Naive thymus-derived CD4-positive, alpha-beta T cell (primary cell): Measurements from ENCODE around the gene SMIM20. TPM values are rescaled to one million over a fixed set of nuclear protein-coding genes. Genes with fewer than 3 reads are reported as not detected.
"Not testable (repeated sequence)": the region's sequence is repeated elsewhere in the genome, so short reads cannot be mapped to it uniquely, and the experiment has no call there.

Experiments used
- ATAC-seq: fragments of 150-1000 bp; cut with Tn5 transposase; 2 replicates; pipeline ENCODE4 v1.10.0; 2021; ENCODE audit warnings: mild to moderate bottlenecking, moderate library complexity
- CTCF ChIA-PET: fragments of 350-600 bp; sonication (Branson Sonifier 250); formaldehyde crosslinking; loops from one replicate; lab custom pipeline; 2021; ENCODE audit warnings: antibody characterized with exemption; lab: Charles Lee
- POLR2A ChIA-PET: fragments of 350-600 bp; sonication (Branson Sonifier 250); formaldehyde crosslinking; loops from one replicate; lab custom pipeline; 2021; ENCODE audit warnings: antibody characterized with exemption, inconsistent platforms; lab: Charles Lee
- DNase-seq, 9 donors: peaks; one replicate each; pipeline versions ENCODE4 v3.0.0 to v3.0.0-alpha.2; 2020 to 2022; ENCODE audit warnings: mixed read lengths in 1 of 9
- H3K27ac ChIP-seq: one replicate; pipeline ENCODE4 v1.7.0; 2013; ENCODE audit warnings: mild to moderate bottlenecking, low read depth, low read length, moderate library complexity
- H3K27me3 ChIP-seq, 2 donors: one replicate each; pipeline ENCODE4 v1.7.0; 2013; ENCODE audit warnings: low read length in 2 of 2, mild to moderate bottlenecking in 2 of 2, moderate library complexity in 2 of 2; ENCODE audit not compliant: control insufficient read depth in 2 of 2, insufficient read depth in 2 of 2
- H3K36me3 ChIP-seq, 3 experiments: 1 replicate in 2 of 3; 2 replicates in 1 of 3; pipeline ENCODE4 v1.7.0; 2013; ENCODE audit warnings: low read length in 3 of 3, mild to moderate bottlenecking in 3 of 3, moderate library complexity in 1 of 3; ENCODE audit not compliant: insufficient read depth in 3 of 3, control insufficient read depth in 2 of 3
- H3K4me1 ChIP-seq, 2 donors: one replicate each; pipeline ENCODE4 v1.7.0; 2013; ENCODE audit warnings: low read length in 2 of 2, mild to moderate bottlenecking in 2 of 2, moderate library complexity in 1 of 2; ENCODE audit not compliant: control insufficient read depth in 2 of 2, insufficient read depth in 2 of 2
- H3K4me3 ChIP-seq: 2 replicates; pipeline ENCODE4 v1.7.0; 2013; ENCODE audit warnings: mild to moderate bottlenecking, low read length
- H3K9me3 ChIP-seq, 3 experiments: 1 replicate in 2 of 3; 2 replicates in 1 of 3; pipeline ENCODE4 v1.7.0; 2013; ENCODE audit warnings: low read length in 3 of 3; ENCODE audit not compliant: control insufficient read depth in 2 of 3
- H3K27ac Mint-ChIP-seq, 9 donors: one replicate each; pipeline ENCODE4 v1.8.0; 2020 to 2022; ENCODE audit warnings: mixed read lengths in 9 of 9, mild to moderate bottlenecking in 8 of 9, moderate library complexity in 5 of 9, inconsistent platforms in 2 of 9
- H3K27me3 Mint-ChIP-seq, 5 donors: one replicate each; pipeline ENCODE4 v1.8.0; 2021 to 2022; ENCODE audit warnings: mixed read lengths in 5 of 5, mild to moderate bottlenecking in 1 of 5
- H3K36me3 Mint-ChIP-seq, 5 donors: one replicate each; pipeline ENCODE4 v1.8.0; 2020 to 2022; ENCODE audit warnings: mixed read lengths in 5 of 5, mild to moderate bottlenecking in 3 of 5, inconsistent platforms in 1 of 5
- H3K4me1 Mint-ChIP-seq, 7 donors: one replicate each; pipeline ENCODE4 v1.8.0; 2020 to 2022; ENCODE audit warnings: mixed read lengths in 7 of 7, mild to moderate bottlenecking in 3 of 7, inconsistent platforms in 1 of 7
- H3K4me3 Mint-ChIP-seq, 10 donors: one replicate each; pipeline ENCODE4 v1.8.0; 2020 to 2022; ENCODE audit warnings: mild to moderate bottlenecking in 10 of 10, mixed read lengths in 10 of 10, moderate library complexity in 6 of 10, inconsistent platforms in 2 of 10
- H3K9me3 Mint-ChIP-seq, 11 donors: one replicate each; pipeline ENCODE4 v1.8.0; 2020 to 2022; ENCODE audit warnings: mixed read lengths in 11 of 11, mild to moderate bottlenecking in 4 of 11, inconsistent platforms in 1 of 11, moderate library complexity in 1 of 11
- intact Hi-C, 2 donors: fragments of 100-400 bp; cut with micrococcal nuclease; formaldehyde crosslinking; loops; one replicate each; pipeline ENCODE4 v1.15.1; 2023
- polyA plus RNA-seq, 2 donors: library from polyadenylated mRNA; unstranded; fragments of 300-500 nt; fragmentation: Illumina TruSeq; gene quantifications; one replicate each; pipeline ENCODE4 v1.2.3, GENCODE V29; 2021
- total RNA-seq, 6 experiments: library from RNA in 5 of 6; stranded (reverse) in 5 of 6; gene quantifications; 1 replicate in 5 of 6; 2 replicates in 1 of 6; pipeline ENCODE4 v1.2.3 and lab custom pipeline; 2021 to 2026

SMIM20 gene
- total RNA-seq = 10 to 100 TPM; 11.6 to 22.8 (median 14.5) TPM
- polyA plus RNA-seq = 10 to 100 TPM; 50.6 to 67.5 TPM
- total RNA-seq (lab: John Stamatoyannopoulos, UW) = 7.9 reads per million, percentile 32 among the genes with 10 or more reads in this experiment

DNA sequence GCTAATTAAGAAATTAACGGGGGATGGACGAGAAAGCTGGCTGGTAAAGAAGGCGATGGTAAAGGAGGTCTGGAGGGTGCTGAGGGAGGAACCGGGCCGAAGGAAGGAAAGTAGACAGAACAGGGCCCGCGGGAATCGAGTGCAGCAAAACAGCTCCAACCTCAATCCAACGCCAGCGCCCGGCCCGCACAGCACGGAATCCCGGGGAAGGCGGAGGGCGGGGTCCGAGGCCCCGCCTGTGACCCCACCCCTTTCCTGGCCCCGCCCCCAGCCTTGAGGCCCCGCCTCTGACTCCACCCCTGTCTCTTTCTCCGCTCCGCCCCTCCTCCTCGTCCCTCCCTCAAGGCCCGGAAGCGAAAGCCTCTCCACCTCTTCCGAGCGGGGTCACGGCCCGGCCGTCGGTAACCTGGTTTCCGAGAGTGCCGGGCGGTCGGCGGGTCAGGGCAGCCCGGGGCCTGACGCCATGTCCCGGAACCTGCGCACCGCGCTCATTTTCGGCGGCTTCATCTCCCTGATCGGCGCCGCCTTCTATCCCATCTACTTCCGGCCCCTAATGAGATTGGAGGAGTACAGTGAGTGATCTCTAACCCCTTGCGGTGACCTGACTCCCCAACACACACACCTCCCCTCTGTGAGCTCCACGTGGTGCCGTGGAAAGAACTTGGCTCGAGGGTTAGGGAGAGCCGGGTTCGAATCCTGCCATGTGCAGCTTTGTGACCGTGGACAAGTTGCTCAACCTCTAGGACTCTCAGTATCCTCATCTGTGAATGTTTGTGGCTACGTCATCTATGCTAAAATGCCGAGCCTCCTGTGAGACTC lies at the start of gene SMIM20:
SMIM20 (plus strand) TSS at position 370 of the 819 bp plus-strand sequence; CDS start at position 464, 94 bp downstream.
- Mint-ChIP-seq H3K27me3 (peaks cover 0 to 7% (median 0%) of the 10 kb centered on the region in 5 donors), H3K36me3 (peaks cover 0 to 3% (median 0%) of the 10 kb centered on the region in 5 donors), H3K27ac (peak within 1 kb of the TSS; percentile 95 to 99 (median 98)), H3K4me1 (peaks cover 13 to 27% (median 19%) of the 10 kb centered on the region in 7 donors), H3K9me3 (peaks cover 0 to 4% (median 0%) of the 10 kb centered on the region in 11 donors), H3K4me3 (peak within 1 kb of the TSS; percentile 88 to 99 (median 96))
- peak; percentile 84 to 92 (median 90) for DNase-seq
- Histone ChIP-seq H3K36me3 (no peaks in the 10 kb centered on the region), H3K27me3 (no peaks in the 10 kb centered on the region), H3K4me3 (peak within 1 kb of the TSS; percentile 86), H3K9me3 (no peaks in the 10 kb centered on the region), H3K4me1 (peaks cover 11 to 16% of the 10 kb centered on the region in 2 donors), H3K27ac (peak within 1 kb of the TSS; percentile 82)
- intact Hi-C loops = loop anchor here (1.0 to 10.0 kb wide), 19 partner anchors 25 to 1332 kb away; partner anchors contain the start of genes ANAPC4 (in 2 of the 2), DHX15 (in 2 of the 2), SEPSECS (in 2 of the 2) and ZCCHC4 (in 2 of the 2)
- ATAC-seq = peak; percentile 98
- CTCF ChIA-PET = interaction anchor here (0.7 kb wide), 1 partner anchor 66 kb away, joined by 3 read pairs; no protein-coding TSS in a partner anchor
- POLR2A ChIA-PET = interaction anchor here (1.1 to 2.4 kb wide), 9 partner anchors 25 to 946 kb away, joined by 3 to 26 read pairs (median 5); partner anchors contain the start of gene STIM2

DNA sequence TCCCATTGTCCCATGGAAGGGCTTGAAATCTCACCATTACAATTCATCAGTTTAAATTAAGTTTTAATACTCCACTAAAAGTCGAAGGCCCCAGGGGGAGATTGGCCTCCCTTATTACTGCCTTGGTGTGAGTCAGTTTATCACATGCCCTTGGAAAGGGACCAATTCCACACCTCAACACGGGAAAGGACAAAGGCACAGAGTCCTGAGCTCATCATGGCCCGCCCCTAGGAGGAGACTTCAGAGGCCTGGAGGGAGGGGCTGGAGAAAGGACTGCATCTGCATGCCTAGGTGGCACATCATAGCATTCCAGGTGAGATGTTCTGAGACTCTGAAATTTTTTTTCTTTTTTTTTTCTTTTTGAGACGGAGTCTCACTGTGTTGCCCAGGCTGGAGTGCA lies 48.4 kb upstream of the SMIM20 start:
- Histone ChIP-seq H3K36me3 (no peaks in the 10 kb centered on the region), H3K9me3 (no peaks in the 10 kb centered on the region), H3K27me3 (no peaks in the 10 kb centered on the region), H3K27ac (no peak overlapping the region), H3K4me1 (peaks cover 11 to 14% of the 10 kb centered on the region in 2 donors), H3K4me3 (no peak overlapping the region)
- Mint-ChIP-seq H3K27ac (no peak overlapping the region), H3K4me1 (peaks cover 13 to 18% (median 16%) of the 10 kb centered on the region in 7 donors), H3K4me3 (peak overlapping the region in 3 of 10 donors; percentile 2 to 28 (median 18)), H3K9me3 (peaks cover 0 to 2% (median 0%) of the 10 kb centered on the region in 11 donors), H3K27me3 (peaks cover 0 to 3% (median 0%) of the 10 kb centered on the region in 5 donors), H3K36me3 (peaks cover 0 to 12% (median 4%) of the 10 kb centered on the region in 5 donors)
- POLR2A ChIA-PET = interaction anchor here (1.9 kb wide), 1 partner anchor 48 kb away, joined by 5 read pairs; no protein-coding TSS in a partner anchor
- intact Hi-C loops = no loop called here
- DNase-seq (no peak), ATAC-seq (no peak)
- CTCF ChIA-PET = interaction anchor here (0.6 kb wide), 1 partner anchor 65 kb away, joined by 5 read pairs; no protein-coding TSS in a partner anchor

DNA sequence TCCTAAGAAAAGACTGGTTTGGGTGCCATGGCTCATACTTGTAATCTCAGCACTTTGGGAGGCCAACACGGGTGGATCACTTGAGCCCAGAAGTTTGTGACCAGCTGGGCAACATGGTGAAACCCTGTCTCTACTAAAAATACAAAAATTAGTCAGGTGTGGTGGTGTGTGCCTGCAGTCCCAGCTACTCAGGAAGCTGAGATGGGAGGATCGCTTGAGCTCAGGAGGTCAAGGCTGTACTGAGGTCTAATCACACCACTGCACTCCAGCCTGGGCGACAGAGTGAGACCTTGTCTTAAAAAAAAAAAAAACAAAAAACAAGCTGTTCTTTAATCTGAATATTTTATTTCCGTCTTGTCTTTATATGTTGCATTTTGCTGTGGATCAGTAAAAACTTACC lies 47.6 kb upstream of the SMIM20 start:
- POLR2A ChIA-PET, intact Hi-C loops: not testable (repeated sequence)
- H3K27ac Mint-ChIP-seq = peak overlapping the region in 1 of 9 donors; percentile 5

DNA sequence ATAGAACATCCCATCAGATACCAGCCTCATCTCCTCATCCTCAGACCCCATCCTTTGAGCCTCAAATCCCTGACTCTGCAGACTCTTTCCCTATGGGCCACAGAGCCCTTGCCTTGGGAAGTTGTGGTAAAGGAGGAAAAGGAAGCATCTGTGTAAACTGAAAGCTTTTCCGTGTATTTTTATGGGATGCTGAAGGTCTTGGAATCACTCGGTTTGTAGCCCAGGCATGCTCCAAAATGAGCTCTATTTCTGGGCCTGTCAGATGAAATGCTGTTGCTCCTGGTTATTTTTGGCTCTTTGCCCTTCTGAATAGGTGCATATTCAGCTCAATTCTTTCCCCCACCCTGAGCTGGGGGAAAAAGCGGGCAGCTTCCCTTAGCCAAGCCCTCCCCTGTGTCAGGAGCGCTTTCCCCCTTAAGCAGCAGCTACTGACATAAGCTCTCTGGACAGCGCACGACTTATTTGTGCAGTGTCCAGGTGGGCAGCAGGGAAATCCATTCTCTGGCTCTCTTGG lies 46.2 kb upstream of the SMIM20 start:
- intact Hi-C loops = no loop called here
- Mint-ChIP-seq H3K27ac (peak overlapping the region in 2 of 9 donors; percentile 25 to 89), H3K4me1 (peaks cover 0 to 6% (median 3%) of the 10 kb centered on the region in 7 donors), H3K4me3 (no peak overlapping the region), H3K36me3 (peaks cover 0 to 5% (median 0%) of the 10 kb centered on the region in 5 donors), H3K9me3 (no peaks in the 10 kb centered on the region), H3K27me3 (no peaks in the 10 kb centered on the region)
- Histone ChIP-seq H3K27ac (no peak overlapping the region), H3K27me3 (no peaks in the 10 kb centered on the region), H3K4me1 (no peaks in the 10 kb centered on the region), H3K4me3 (no peak overlapping the region), H3K36me3 (no peaks in the 10 kb centered on the region), H3K9me3 (no peaks in the 10 kb centered on the region)
- POLR2A ChIA-PET = no interaction called here
- CTCF ChIA-PET = no interaction called here
- DNase-seq (no peak), ATAC-seq (no peak)

More for the DNA sequence above, 47.6 kb upstream of the SMIM20 start:
- not testable (repeated sequence) for H3K9me3 Mint-ChIP-seq, H3K27ac ChIP-seq, H3K36me3 Mint-ChIP-seq, H3K4me1 ChIP-seq, H3K9me3 ChIP-seq, H3K4me3 Mint-ChIP-seq, ATAC-seq, H3K27me3 Mint-ChIP-seq, H3K36me3 ChIP-seq, H3K4me3 ChIP-seq, H3K27me3 ChIP-seq, DNase-seq
- CTCF ChIA-PET = interaction anchor here (0.9 kb wide), 1 partner anchor 506 kb away, joined by 3 read pairs; no protein-coding TSS in a partner anchor
- H3K4me1 Mint-ChIP-seq = peaks cover 6 to 10% (median 8%) of the 10 kb centered on the region in 7 donors

DNA sequence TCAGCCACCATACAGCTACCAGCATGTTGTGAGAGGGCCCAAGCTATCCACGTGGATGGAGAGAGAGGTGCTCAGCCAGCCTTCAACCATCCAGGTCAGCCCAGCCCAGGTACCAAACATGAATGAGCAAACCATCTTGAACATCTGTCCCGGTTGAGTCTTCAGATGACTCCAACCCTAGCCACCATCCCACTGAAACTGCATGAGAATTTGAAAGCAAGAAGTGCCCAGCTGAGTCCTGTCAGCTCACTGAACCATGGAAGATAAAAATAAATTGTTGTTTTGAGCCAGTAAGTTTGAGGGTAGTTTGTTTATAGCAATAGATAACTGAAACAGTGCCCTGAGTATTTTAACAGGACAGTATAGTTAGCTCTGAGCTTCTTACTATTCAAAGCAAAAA lies 43.9 kb upstream of the SMIM20 start:
- no peak overlapping the region for H3K27ac Mint-ChIP-seq
- no peaks in the 10 kb centered on the region for H3K27me3 Mint-ChIP-seq
- POLR2A ChIA-PET = interaction anchor here (1.5 kb wide), 1 partner anchor 10 kb away, joined by 5 read pairs; no protein-coding TSS in a partner anchor
- peaks cover 0 to 5% (median 0%) of the 10 kb centered on the region in 5 donors for H3K36me3 Mint-ChIP-seq
- Histone ChIP-seq H3K9me3 (no peaks in the 10 kb centered on the region), H3K36me3 (no peaks in the 10 kb centered on the region), H3K4me1 (no peaks in the 10 kb centered on the region), H3K4me3 (no peak overlapping the region), H3K27me3 (no peaks in the 10 kb centered on the region), H3K27ac (no peak overlapping the region)
- intact Hi-C loops = no loop called here
- H3K4me3 Mint-ChIP-seq = no peak overlapping the region
- ATAC-seq (no peak), DNase-seq (no peak)
- CTCF ChIA-PET = no interaction called here
- H3K9me3 Mint-ChIP-seq = no peaks in the 10 kb centered on the region
- H3K4me1 Mint-ChIP-seq = peaks cover 0 to 7% (median 0%) of the 10 kb centered on the region in 7 donors

DNA sequence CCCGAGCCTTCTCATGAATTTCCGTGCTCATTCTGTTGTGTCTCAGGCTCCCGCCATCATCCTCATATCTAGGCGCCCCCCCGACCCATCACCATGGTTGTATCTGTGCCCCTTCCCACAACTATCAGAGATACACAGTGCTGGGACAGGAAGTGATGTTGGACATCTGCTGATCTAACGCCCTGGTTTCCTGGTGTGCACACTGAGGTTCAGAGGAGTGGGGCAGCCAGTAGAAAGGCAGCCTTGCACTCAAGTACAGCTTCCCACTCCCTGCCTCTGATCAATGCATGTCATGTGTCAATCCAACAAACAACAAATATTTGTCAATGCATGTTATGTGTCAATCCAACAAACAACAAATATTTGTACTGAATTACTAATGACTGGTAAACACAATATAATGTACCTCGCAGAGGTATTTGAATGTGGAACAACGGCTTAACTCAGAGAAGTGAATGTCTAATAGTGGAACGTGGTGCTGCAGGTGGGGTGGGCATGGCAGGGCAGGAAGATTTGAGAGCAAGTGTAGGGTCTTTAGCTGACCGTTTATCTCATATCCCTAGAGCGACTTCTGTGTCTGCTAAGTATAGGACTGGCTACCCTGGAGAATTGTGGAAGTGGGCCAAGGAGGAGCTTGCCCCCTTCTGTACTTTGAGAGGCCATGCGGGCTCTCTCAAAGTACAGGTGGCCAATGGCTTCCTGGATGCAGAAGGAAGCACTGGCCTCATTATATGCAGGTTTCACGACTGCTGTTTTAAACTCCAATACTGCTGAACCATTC lies 41.0 kb upstream of the SMIM20 start:
- intact Hi-C loops = no loop called here
- H3K27ac Mint-ChIP-seq = no peak overlapping the region
- H3K27ac ChIP-seq = no peak overlapping the region
- DNase-seq (no peak), ATAC-seq (no peak)
- peaks cover 0 to 6% (median 0%) of the 10 kb centered on the region in 7 donors for H3K4me1 Mint-ChIP-seq
- H3K27me3 ChIP-seq = no peaks in the 10 kb centered on the region
- CTCF ChIA-PET = no interaction called here
- H3K36me3 ChIP-seq = no peaks in the 10 kb centered on the region
- no peaks in the 10 kb centered on the region for H3K9me3 ChIP-seq
- H3K9me3 Mint-ChIP-seq = peaks cover 0 to 2% (median 0%) of the 10 kb centered on the region in 11 donors
- no peaks in the 10 kb centered on the region for H3K27me3 Mint-ChIP-seq
- H3K4me3 ChIP-seq = no peak overlapping the region
- no peaks in the 10 kb centered on the region for H3K4me1 ChIP-seq
- no peak overlapping the region for H3K4me3 Mint-ChIP-seq
- H3K36me3 Mint-ChIP-seq = peaks cover 0 to 3% (median 0%) of the 10 kb centered on the region in 5 donors
- POLR2A ChIA-PET = no interaction called here
